Muscle layer of colon (tissue), 2 donors: ENCODE data around the gene ABCD3.
A peak's percentile ranks its signal among the peaks of the same experiment; 100 is the strongest.

Experiments
- H3K27ac ChIP-seq: one replicate; pipeline ENCODE4 v1.7.0; 2013; ENCODE audit warnings: low read depth, mild to moderate bottlenecking, low read length, moderate library complexity
- H3K27me3 ChIP-seq, 2 donors: one replicate each; pipeline ENCODE4 v1.7.0; 2013; ENCODE audit warnings: low read length in 2 of 2, mild to moderate bottlenecking in 2 of 2; ENCODE audit not compliant: insufficient read depth in 2 of 2, control insufficient read depth in 1 of 2
- H3K36me3 ChIP-seq: one replicate; pipeline ENCODE4 v1.7.0; 2013; ENCODE audit warnings: mild to moderate bottlenecking, low read length; ENCODE audit not compliant: insufficient read depth
- H3K4me1 ChIP-seq: one replicate; pipeline ENCODE4 v1.7.0; 2013; ENCODE audit warnings: mild to moderate bottlenecking, low read length; ENCODE audit not compliant: insufficient read depth
- H3K4me3 ChIP-seq, 2 donors: one replicate each; pipeline ENCODE4 v1.7.0; 2013; ENCODE audit warnings: low read length in 2 of 2, low read depth in 1 of 2, mild to moderate bottlenecking in 1 of 2, moderate library complexity in 1 of 2
- H3K9ac ChIP-seq: one replicate; pipeline ENCODE4 v1.7.0; 2013; ENCODE audit warnings: low read length
- H3K9me3 ChIP-seq: one replicate; pipeline ENCODE4 v1.7.0; 2013; ENCODE audit warnings: mild to moderate bottlenecking, low read length
- donor health status: abdominal sarcoma.
- donor health status: Adenocarcinoma of cecum.

The ABCD3 gene

DNA sequence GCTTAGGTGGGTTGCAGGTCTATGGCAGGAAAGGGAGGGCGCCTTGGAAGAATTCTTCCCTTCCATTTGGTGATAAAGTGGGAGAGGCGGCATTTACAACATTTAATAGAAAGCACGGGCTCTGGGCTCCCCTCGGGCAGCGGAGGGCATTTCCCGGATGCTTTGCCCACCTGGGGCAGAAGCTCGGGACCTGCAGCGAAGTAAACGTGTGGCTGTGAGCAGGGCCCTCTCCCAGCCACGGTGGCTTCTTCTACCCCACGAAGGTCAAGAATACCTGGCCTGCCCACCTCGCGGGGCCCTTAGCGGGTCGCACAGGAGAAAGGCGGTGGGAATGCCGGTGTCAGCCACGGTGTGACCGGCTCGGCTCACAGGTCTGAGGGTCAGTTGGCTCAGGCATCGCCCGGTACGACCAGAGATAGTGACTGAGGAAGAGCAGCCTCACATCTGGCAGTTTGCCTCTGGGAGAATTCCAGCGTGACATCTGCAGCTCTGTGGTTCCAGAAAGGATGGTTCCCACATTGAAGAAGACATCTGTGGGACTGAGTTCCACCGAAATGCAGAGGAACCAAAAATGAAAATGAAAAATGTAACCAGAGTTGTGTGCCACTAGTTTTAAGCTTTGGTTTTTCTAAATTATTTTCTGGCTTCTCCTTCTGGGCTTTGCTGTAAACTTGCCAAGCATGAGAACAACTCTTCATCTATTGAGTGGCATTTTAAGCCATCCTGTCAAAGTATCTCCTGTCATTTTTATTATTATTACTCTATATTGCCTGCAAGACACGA, 124.1 kb downstream of the ABCD3 start:
- H3K27me3 ChIP-seq, result no peaks in the 10 kb centered on the region
- no peaks in the 10 kb centered on the region for H3K9me3 ChIP-seq
- no peaks in the 10 kb centered on the region for H3K36me3 ChIP-seq
- peak overlapping the region; percentile 56 to 68 for H3K4me3 ChIP-seq
- peak overlapping the region; percentile 4 for H3K27ac ChIP-seq
- peaks cover 4% of the 10 kb centered on the region for H3K4me1 ChIP-seq
- peak overlapping the region; percentile 63 for H3K9ac ChIP-seq

DNA sequence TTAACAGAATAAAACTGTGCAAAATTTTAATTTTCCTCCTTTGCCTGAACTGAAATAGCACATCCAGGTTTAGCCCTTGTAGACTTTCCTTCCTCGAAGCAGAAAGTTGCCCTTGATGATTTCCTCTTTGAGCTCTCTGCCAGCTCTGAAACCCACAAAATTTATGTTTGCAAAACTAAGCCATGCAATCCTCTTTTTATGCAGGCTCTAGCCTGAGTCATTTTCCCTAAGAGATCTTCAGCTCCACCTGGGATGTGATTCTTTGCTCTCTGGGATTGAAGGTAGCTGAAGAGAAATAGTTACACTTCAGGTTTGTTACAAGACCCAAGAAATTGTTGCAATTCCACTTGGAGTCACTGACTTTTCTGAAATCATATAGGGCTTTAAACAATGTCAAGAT, 124.8 kb downstream of the ABCD3 start:
- H3K4me3 ChIP-seq, result peak overlapping the region in 1 of 2 donors; percentile 68
- no peaks in the 10 kb centered on the region for H3K27me3 ChIP-seq
- H3K27ac ChIP-seq, result no peak overlapping the region
- no peaks in the 10 kb centered on the region for H3K36me3 ChIP-seq
- peaks cover 4% of the 10 kb centered on the region for H3K4me1 ChIP-seq
- H3K9ac ChIP-seq, result no peak overlapping the region
- H3K9me3 ChIP-seq, result no peaks in the 10 kb centered on the region

DNA sequence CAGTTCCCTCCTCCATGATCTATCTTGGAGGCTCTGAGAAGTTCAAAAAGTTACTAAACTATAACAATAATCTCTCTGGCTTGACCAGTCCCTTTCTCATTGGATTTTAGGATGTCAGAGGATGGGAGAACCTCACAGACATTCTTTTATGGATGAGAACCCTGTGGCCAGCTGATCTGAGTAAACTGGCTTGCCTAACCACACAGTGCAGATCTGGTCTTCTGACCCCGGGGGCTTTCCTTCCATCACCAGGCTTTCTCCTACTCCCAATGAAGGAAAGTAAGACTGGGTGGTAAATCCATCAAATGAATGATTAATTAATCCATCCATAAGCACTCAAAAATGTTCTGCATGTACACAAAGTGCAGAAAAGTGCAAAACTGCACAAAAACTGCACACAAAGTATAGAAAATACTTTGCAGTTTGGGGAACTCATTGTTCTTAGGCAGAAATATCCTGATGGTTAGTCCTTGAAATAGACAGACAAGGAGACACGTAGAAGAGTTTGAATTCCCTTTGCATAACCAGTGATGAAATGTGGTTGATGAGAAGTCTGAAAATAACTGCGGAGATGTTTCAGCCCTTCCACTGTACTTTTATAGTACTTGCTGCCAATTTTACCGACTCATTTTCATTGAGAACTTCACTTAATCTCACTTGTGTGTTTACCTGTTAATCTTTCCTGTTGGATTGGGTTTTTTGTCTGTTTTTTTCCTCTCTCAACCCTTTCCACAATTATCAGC, 125.9 kb downstream of the ABCD3 start:
- Histone ChIP-seq H3K27ac (no peak overlapping the region), H3K36me3 (no peaks in the 10 kb centered on the region), H3K9ac (no peak overlapping the region), H3K4me1 (peaks cover 4% of the 10 kb centered on the region), H3K27me3 (no peaks in the 10 kb centered on the region), H3K9me3 (no peaks in the 10 kb centered on the region), H3K4me3 (no peak overlapping the region)

DNA sequence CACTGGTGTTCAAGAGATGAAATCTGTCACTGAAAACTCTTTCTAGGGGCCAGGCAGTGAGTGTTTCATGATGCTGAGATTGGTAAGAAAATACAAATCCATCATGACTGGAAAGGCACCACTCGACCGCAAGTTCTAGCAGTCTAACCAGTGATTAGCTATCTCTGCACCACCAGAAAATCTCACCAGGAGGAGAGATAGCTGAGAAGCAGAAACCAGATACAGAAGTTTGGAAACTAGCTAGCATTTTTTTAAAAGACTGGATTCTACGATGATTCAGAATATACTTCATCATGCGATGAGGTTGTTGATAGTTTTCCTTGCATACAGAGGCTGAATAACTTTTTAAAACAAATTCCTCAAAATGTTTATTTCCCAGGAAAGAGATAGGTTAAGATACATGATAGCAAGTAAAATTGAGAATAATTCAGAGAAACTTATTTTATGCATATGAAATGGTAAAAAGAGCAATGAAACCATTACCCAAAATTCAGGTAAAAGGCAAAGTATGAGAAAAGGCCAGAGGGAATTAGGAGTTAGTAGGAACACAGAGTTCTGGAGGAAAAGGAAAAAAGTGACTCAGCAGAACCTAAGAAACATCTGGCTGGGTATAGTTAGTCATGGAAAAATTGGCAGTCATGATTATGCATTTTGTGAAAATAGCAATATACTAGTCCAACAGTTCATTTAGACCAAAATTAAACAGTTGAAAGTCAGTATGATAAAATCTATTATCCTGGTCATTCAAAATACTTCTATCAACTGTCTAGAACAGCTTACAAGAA, 126.7 kb downstream of the ABCD3 start:
- H3K4me3 ChIP-seq, result no peak overlapping the region
- H3K27ac ChIP-seq, result no peak overlapping the region
- no peaks in the 10 kb centered on the region for H3K9me3 ChIP-seq
- H3K36me3 ChIP-seq, result no peaks in the 10 kb centered on the region
- no peaks in the 10 kb centered on the region for H3K27me3 ChIP-seq
- H3K4me1 ChIP-seq, result peaks cover 4% of the 10 kb centered on the region
- no peak overlapping the region for H3K9ac ChIP-seq

DNA sequence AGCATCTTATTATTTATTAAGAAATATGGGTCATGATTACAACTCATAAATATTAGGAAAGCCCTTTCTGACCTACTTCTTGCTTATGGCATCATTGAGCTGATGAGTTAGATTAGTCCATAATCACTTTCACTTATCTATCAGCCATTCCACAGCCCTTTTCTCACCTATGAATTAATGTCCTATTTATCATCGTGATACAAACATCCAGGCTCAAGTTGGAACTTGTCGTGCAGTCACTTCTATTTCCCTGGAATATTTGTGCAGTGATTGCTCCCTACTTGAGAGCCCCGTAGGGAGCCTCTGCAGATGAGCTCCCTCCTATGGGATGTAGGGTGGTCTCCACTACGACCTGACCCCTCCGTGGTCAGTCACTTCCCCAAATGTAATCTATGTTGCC, 131.5 kb downstream of the ABCD3 start:
- Histone ChIP-seq H3K4me3 (no peak overlapping the region), H3K9me3 (no peaks in the 10 kb centered on the region), H3K4me1 (no peaks in the 10 kb centered on the region), H3K36me3 (no peaks in the 10 kb centered on the region), H3K9ac (no peak overlapping the region), H3K27me3 (no peaks in the 10 kb centered on the region), H3K27ac (no peak overlapping the region)

DNA sequence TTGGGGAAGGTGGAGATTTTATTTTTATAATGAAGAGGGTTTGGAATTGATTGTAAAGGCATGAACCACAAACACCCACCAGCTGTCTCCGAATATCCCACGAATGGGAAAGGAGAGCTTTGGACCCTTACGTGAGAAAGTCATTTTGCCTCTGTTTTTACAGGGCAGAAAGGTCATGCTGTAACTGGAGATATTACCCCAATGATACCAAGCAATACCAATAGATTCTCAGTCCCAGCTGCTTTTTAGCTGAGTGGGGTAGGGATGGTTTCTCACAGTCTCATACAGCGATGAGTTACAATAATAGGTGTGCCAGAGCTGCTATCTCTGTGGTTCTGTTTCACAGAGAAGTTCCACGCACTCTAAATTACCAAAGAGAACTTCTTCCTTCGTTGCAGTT, 132.2 kb downstream of the ABCD3 start:
- H3K9me3 ChIP-seq, result no peaks in the 10 kb centered on the region
- no peaks in the 10 kb centered on the region for H3K4me1 ChIP-seq
- no peak overlapping the region for H3K27ac ChIP-seq
- H3K36me3 ChIP-seq, result no peaks in the 10 kb centered on the region
- no peaks in the 10 kb centered on the region for H3K27me3 ChIP-seq
- H3K9ac ChIP-seq, result no peak overlapping the region
- H3K4me3 ChIP-seq, result no peak overlapping the region

DNA sequence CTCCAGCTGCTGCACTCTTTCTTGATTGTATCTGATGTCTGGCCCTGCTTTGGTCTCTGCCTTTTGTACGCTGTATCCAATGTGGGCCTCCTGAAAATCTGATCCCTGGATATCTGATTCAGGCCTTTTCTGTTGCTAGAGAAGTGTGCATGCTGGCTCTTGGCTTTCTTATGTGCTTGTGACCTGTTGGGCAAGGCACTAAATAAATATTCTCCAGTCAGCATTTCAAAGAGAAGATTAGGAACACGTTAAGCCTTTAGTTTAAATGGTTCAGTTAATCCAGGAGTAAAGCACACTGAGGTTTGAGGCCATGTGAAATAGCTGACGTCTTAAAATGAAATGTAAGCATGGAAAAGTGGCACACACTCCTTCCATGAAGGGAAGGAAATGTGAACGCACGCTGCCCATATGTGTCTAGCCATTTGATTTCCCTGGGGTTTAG, 132.6 kb downstream of the ABCD3 start:
- no peak overlapping the region for H3K27ac ChIP-seq
- no peak overlapping the region for H3K9ac ChIP-seq
- H3K9me3 ChIP-seq, result no peaks in the 10 kb centered on the region
- H3K36me3 ChIP-seq, result no peaks in the 10 kb centered on the region
- H3K27me3 ChIP-seq, result no peaks in the 10 kb centered on the region
- no peaks in the 10 kb centered on the region for H3K4me1 ChIP-seq
- H3K4me3 ChIP-seq, result no peak overlapping the region

DNA sequence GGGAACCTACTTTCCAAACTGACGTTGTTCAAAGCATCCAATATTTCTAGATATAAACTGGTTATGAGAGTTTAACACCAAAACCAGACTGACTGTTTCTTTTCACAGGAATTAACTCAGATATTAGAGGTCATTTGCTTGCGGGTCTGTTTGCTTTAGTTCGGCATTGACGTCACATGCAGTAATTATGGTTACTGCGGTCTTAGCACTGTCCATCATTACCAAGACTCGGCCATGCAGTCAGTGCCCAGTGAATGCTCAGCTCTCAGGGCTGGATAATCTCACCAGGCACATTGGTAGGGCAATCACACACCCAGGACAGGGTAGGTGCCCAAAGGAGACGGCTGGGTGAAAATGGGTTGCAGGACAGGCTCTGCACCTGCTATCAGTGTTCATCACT, 133.3 kb downstream of the ABCD3 start:
- no peak overlapping the region for H3K27ac ChIP-seq
- no peaks in the 10 kb centered on the region for H3K27me3 ChIP-seq
- H3K9me3 ChIP-seq, result no peaks in the 10 kb centered on the region
- no peaks in the 10 kb centered on the region for H3K36me3 ChIP-seq
- no peak overlapping the region for H3K4me3 ChIP-seq
- no peaks in the 10 kb centered on the region for H3K4me1 ChIP-seq
- H3K9ac ChIP-seq, result no peak overlapping the region

DNA sequence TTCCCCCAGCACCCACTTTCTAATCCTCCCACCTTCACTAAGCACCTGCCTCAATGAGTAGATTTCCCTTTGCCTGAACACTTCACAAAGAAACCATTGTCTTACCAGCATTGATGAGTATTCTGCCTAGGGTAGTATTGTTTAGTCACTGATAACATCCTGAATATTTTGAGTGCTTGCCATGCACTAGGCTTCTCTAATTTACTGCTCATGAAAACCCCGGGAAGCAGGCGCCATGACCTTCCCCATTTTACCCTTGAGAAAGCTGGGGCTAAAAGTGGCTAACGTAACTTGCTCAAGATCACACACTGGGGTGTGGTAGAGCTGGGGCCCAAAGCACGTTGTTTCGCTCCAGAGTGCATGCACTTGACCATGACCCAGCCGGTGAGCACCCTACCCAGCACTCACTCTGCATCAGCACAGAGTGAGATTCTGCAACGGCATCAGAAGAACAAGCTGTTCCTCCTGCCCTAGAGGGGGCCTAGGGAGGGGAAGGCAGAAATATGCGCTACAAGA, 133.9 kb downstream of the ABCD3 start:
- Histone ChIP-seq H3K27me3 (no peaks in the 10 kb centered on the region), H3K9me3 (no peaks in the 10 kb centered on the region), H3K4me3 (no peak overlapping the region), H3K9ac (no peak overlapping the region), H3K27ac (no peak overlapping the region), H3K4me1 (no peaks in the 10 kb centered on the region), H3K36me3 (no peaks in the 10 kb centered on the region)

DNA sequence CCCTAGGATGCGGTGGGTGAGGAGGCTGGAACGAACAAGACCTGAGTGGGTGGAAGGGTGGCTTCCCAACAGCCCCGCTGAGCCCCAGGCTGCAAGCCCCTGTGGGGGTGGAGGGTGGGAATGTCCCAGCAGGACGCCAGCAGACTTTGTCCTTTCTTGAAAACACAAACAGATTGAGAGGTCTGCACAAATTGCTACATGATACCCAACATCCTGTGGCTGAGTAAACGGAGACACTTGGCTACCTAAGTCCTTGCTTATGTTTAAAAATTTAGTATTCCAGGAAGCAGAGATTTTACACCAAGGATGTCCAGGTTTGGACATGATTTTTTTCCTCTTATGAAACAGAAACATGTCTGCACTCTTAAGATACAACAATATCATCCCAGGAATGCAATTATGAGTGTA, 135.1 kb downstream of the ABCD3 start:
- Histone ChIP-seq H3K27me3 (no peaks in the 10 kb centered on the region), H3K9ac (no peak overlapping the region), H3K27ac (no peak overlapping the region), H3K36me3 (no peaks in the 10 kb centered on the region), H3K4me1 (no peaks in the 10 kb centered on the region), H3K4me3 (no peak overlapping the region), H3K9me3 (no peaks in the 10 kb centered on the region)

DNA sequence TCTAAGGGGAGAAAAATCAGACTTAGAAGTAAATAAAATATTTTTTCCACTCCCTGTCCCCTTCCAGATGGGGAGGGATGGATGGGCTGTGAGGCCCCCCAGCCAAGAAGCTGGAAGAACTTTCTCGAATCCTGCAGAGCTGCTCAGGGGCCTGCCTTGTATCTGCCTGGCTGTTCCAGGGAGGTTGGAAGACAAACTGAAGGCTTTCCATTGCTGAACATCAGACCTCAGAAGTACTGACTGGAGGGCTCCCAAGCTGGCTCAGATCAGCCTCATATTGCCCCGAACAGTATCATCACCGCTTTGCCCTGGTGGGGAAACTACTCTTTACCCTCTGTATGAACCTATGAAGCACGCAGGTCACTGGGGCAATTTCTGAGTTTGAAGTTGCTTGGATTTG, 135.7 kb downstream of the ABCD3 start:
- H3K27ac ChIP-seq, result no peak overlapping the region

More for the DNA sequence above, 135.7 kb downstream of the ABCD3 start:
- Histone ChIP-seq H3K4me3 (no peak overlapping the region), H3K9ac (no peak overlapping the region), H3K9me3 (no peaks in the 10 kb centered on the region), H3K27me3 (no peaks in the 10 kb centered on the region), H3K36me3 (no peaks in the 10 kb centered on the region), H3K4me1 (no peaks in the 10 kb centered on the region)
